Stimulated activated CD8-positive, alpha-beta memory T cell treated with anti-CD3 and anti-CD28 coated beads, Interleukin-2, amount 100 ng/mL, for 48 hours (primary cell): ENCODE results near the gene SNX9.
"Not testable (repeated sequence)": the region's sequence is repeated elsewhere in the genome, so short reads cannot be mapped to it uniquely, and the experiment has no call there.

Experiments used
- DNase-seq, 2 donors: peaks; one replicate each; pipeline ENCODE4 v3.0.0-alpha.2; 2020; ENCODE audit warnings: low read depth in 2 of 2

Gene SNX9

GRCh38 chr6:157921685-157922367 lies 98.8 kb downstream of the SNX9 start:
- no peak for DNase-seq

GRCh38 chr6:157925771-157926170 lies 102.7 kb downstream of the SNX9 start:
- DNase-seq, result no peak

- DNase-seq, result no peak
Observed at GRCh38 chr6:157927011-157927410, 104.0 kb downstream of the SNX9 start.

DNA sequence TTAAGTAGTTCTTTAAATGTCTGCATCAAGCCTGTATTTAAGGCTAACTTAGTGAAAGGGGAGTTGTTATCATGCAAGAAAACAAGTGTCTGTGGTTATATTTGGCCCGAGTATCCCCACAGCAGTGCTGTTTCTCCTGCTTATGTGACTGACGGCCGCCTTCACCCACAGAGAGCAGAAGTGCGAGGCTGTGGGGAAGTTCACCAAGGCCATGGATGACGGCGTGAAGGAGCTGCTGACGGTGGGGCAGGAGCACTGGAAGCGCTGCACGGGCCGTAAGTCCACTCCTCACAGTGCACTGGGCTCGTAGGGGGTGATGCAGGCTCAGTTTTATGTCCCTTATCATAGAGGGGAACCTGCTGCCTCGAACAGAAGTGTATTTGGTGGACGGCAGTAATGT lies 105.4 kb downstream of the SNX9 start:
- DNase-seq, result no peak

DNA sequence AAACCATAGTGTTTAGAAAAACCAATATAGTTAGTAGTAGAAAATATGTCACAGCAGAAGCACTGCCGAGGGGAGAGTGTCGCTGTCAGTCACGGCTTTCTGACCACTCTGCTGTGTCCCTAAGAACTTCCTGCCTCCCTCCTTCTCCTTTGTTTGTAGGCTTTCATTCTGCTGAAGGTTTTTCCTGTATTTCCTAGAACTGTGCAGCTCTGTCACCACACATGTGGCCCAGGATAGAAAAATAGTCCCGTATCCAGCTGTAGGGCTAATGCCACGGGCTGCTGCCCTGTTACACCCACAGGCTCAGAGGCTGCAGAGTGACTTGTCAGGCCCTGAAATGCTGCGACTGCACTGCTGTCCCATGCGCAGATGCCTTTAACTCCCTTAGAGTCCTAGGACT lies 106.0 kb downstream of the SNX9 start:
- no peak for DNase-seq

DNA sequence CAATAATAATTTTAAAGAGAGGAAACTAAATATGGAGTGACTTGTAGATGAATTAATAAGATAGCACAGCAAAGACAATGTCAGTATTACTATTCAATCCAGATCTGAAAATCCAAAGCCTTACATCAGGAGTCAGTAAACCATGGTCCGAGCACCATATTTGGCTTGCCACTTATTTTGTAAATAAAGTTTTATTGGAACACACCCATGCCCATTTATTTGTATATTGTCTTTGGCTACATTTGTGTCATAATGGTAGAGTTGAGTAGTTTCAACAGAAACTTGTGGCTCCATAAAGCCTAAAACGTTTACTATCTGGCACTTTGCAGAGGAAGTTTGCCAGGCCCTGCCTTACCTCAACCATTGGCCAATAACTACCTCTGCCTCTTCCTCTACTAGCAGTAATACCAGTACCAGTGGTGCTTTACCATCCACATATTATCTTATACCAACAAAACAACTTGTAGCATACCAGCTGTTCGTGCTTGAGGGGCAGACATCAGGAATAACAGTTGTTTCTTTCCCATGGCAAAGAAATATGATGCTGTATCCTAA lies 106.8 kb downstream of the SNX9 start:
- DNase-seq, result no peak

DNA sequence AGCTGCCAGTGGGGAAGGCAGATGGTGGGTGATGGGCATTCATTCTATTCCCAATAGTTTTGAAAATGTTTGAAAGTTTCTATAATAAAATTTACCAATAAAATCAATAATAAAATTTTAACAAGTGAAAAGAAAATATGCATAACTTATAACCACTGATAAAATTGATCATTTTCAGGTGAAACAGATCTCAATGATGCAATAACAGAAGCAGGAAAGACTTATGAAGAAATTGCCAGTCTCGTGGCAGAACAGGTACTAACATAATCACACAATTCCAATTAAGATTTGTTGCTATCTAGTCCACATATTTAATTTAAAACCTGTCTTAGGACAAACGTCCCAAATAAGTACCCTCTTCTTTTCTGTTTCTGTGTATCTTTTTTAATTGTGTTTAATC lies 112.7 kb downstream of the SNX9 start:
- DNase-seq, result no peak

DNA sequence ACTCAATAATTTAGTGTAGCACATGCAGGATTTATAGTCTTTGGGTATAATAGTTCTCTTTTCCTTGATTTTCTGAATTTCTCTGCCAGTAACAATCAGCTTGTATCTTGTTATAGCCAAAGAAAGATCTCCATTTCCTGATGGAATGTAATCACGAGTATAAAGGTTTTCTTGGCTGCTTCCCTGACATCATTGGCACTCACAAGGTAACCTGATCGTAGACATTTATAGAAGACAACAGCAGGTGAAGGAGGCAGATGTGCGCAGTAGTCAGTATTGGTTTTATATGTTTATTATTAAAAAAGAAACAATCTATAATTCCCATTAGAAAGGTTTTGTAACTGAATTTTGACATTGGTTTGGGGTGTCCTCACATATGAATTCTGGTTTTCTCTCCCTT lies 114.3 kb downstream of the SNX9 start:
- no peak for DNase-seq

DNA sequence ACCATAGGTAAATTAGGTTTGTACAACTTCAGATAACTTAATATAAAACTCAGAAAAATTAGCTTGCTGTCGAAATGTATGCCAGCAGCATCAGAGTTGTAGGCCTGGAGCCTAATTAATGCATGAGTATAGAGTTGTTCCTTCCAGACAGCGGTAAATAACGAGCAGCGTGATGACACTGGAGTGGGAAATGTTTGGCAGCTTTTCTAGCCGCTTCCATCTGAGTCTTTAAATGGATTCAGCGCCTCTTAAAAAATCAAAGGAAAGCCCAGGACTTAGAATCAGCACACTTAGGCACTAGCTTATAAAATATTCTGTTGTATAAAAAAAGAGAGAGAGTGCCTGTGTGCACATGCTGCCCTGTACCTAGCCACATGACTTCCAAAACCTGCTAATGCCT lies 114.9 kb downstream of the SNX9 start:
- no peak for DNase-seq

GRCh38 chr6:157940375-157941036 lies 117.5 kb downstream of the SNX9 start:
- DNase-seq, result peak; percentile 23 to 61

- DNase-seq, result no peak
Observed at GRCh38 chr6:157941101-157941863, 118.2 kb downstream of the SNX9 start.

DNA sequence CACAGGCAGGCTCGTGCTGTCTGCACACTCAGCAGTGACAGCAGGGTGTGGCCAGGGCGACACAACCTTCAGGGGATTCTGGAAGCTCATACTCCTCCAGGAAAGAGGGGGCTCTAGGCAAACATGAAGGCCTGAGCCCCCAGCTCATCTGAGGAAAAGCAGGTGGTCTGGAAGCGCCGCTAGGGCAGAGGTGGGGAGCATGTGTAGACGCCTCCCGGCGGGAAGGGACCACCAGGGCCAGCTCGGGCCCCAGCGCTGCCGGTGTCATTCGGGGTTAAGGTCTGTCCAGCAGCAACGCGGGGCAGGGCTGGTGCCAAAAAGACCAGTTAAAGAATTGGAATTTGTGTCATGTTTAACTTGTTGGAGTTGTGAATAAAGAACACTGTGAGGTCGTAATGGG lies 119.3 kb downstream of the SNX9 start:
- no peak for DNase-seq

DNA sequence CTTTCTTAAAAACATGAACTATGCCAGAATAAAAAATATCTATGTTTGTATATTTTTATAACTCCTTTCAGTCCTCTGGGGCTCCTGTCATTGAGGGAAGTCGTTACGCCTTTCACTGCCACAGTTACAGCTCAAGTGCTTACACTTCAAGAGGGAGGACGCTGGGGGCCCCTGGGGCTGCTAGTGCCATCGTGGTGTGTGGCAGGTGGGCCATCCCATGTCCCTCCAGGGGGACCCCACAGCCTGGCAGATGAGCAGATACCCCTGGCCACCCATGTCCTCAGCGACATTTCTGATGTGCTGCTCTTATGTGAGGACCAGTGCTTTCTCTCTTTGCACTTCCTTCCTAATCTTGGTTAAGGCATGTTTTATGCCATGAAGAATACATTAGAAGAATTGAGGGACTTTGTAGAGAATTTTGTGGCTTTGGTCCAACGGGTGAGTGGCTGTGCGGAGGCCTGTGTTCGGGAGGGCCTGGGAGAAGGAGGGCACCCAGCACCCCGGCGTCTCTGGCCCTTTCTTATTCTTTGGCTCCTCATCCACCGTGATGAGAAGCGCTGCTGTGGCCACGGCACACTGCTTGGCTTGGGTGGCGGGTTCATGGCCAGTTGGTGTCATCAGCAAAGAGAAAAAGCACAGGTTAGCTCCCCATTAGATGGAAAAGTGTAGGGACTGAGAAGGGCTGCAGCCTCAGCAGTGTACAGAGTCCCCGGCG lies 120.4 kb downstream of the SNX9 start:
- no peak for DNase-seq

DNA sequence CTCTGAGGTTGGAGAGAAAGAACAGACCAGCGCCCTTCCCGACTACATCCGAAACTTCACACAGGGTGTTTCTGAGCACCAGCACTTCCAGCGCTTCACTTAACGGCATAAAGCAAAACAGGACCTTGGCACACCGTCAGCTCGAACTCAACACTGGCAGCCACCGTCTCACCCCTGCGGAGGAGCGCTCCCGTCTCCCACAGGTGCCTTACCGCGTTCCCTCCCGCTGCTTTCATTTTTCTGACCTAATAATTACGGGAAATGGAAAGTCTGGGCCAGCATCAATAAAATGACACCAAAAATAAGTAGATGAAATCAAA lies 120.9 kb downstream of the SNX9 start:
- no peak for DNase-seq

- peak; percentile 46 to 51 for DNase-seq
Observed at GRCh38 chr6:157944983-157945931, 122.2 kb downstream of the SNX9 start.

- no peak for DNase-seq
Observed at GRCh38 chr6:157946053-157946617, 123.1 kb downstream of the SNX9 start.

DNA sequence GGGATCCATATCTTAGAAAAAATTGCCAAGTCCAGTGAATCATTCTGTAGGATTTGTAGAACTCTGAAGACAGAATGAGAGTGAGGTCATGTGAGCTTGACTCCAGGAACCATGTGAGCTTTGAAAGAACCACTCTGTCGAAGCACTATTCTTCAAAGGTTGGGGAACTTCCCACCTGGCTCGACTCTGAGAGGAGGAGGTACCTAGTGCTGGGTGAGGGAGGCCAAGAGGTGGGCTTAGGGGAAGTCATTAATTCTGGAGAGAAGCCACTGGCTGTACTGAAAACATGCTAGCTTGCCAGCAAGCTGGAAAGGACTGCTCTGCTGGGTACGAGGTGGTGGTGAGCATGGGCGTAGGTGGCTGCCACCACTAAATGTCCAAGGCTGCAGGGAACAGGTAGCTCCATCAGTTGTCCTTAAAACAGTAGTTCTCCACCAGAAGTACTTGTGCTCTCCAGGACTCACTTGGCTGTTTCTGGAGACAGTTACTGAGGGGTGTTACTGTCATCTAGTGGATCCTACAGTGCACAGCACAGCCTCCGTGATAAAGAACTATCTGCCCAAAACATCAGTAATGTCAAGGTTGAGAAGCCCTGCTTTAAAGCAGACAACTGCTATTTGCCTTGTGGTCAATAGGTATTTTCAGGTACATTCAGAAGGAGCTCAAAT lies 124.0 kb downstream of the SNX9 start:
- no peak for DNase-seq

GRCh38 chr6:157950899-157951298 lies 127.9 kb downstream of the SNX9 start:
- not testable (repeated sequence) for DNase-seq

GRCh38 chr6:157951828-157952227 lies 128.8 kb downstream of the SNX9 start:
- DNase-seq, result no peak

DNA sequence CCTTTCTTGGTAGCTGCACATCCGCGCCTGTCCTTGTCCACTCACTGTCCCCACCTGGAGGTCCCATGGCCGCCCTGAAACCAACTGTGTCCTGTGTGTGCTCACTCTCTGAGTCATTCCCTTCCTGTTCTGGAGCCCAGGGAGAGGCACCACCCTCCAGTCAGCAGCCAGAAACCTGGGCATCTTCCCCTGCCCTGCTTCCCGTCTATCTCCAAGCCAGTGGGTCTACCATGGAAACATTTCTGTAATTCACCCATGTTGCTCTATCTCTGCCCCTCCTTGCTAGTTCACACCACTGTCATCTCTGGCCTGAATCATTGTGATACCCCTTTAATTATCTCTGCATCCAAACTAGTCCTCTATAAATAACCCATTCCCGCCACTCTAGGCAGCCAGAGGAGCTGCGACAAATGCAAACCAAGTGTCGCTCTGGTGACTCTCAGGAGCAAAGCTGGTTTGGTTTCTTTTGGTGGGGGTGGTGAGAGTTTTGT lies 129.9 kb downstream of the SNX9 start:
- no peak for DNase-seq
